GM21390 (cell line): ENCODE data around the gene GATA5.

Experiments
- ATAC-seq: cut with Tn5 transposase; IDR thresholded peaks from one replicate; pipeline ENCODE4 v1.9.1; 2021; ENCODE audit not compliant: unreplicated experiment

GATA5 gene

GRCh38 chr20:62457098-62457497, 18.7 kb downstream of the GATA5 start:
- ATAC-seq: no peak

- ATAC-seq: no peak
Measured at GRCh38 chr20:62455929-62456328, 19.9 kb downstream of the GATA5 start.

GRCh38 chr20:62454904-62455636, 20.7 kb downstream of the GATA5 start:
- no peak for ATAC-seq

GRCh38 chr20:62453186-62453808, 22.5 kb downstream of the GATA5 start:
- no peak for ATAC-seq

- ATAC-seq: no peak
Measured at GRCh38 chr20:62452475-62453095, 23.2 kb downstream of the GATA5 start.

GRCh38 chr20:62451970-62452369, 23.8 kb downstream of the GATA5 start:
- ATAC-seq: no peak

- ATAC-seq: no peak
Measured at GRCh38 chr20:62451156-62451767, 24.5 kb downstream of the GATA5 start.

- ATAC-seq: no peak
Measured at GRCh38 chr20:62449951-62450691, 25.7 kb downstream of the GATA5 start.

- no peak for ATAC-seq
Measured at GRCh38 chr20:62448788-62449187, 27.0 kb downstream of the GATA5 start.

GRCh38 chr20:62448038-62448437, 27.8 kb downstream of the GATA5 start:
- ATAC-seq: no peak

- ATAC-seq: no peak
Measured at GRCh38 chr20:62446888-62447869, 28.6 kb downstream of the GATA5 start.

- no peak for ATAC-seq
Measured at GRCh38 chr20:62446481-62446880, 29.3 kb downstream of the GATA5 start.

- no peak for ATAC-seq
Measured at GRCh38 chr20:62445553-62446340, 30.0 kb downstream of the GATA5 start.

- no peak for ATAC-seq
Measured at GRCh38 chr20:62444286-62444685, 31.5 kb downstream of the GATA5 start.

GRCh38 chr20:62441987-62442539, 33.7 kb downstream of the GATA5 start:
- ATAC-seq: no peak

GRCh38 chr20:62439218-62439617, 36.6 kb downstream of the GATA5 start:
- ATAC-seq: no peak

GRCh38 chr20:62437927-62438326, 37.9 kb downstream of the GATA5 start:
- no peak for ATAC-seq

GRCh38 chr20:62437496-62437895, 38.3 kb downstream of the GATA5 start:
- no peak for ATAC-seq

GRCh38 chr20:62436692-62437091, 39.1 kb downstream of the GATA5 start:
- ATAC-seq: no peak
